C4-2B (cell line): ENCODE data around the gene HYAL2.

Source experiments
- CTCF ChIP-seq: fragments of 450-650 bp; conservative IDR thresholded peaks from 2 replicates; pipeline ENCODE4 v1.5.1; 2017; ENCODE audit warnings: mild to moderate bottlenecking
- ZFX ChIP-seq: fragments of 450-650 bp; IDR thresholded peaks from 2 replicates; pipeline ENCODE4 v1.6.1; 2017

- no peak for TF ChIP-seq CTCF
- TF ChIP-seq ZFX = peak; percentile 99
Measured at GRCh38 chr3:50358911-50359759, 36.6 kb upstream of the HYAL2 start, which contains the start of gene TMEM115.
